Endodermal cell (in vitro differentiated cells): Measurements from ENCODE around the gene ALDH1L1. TPM values are rescaled to one million over a fixed set of nuclear protein-coding genes. Genes with fewer than 3 reads are reported as not detected.

Source experiments
- DNase-seq: peaks from one replicate; pipeline ENCODE4 v3.0.0-alpha.2; 2017
- H3K27ac ChIP-seq: 2 replicates; pipeline ENCODE4 v1.5.1; 2013; ENCODE audit warnings: mild to moderate bottlenecking, low read depth, low read length, moderate library complexity
- H3K27me3 ChIP-seq: 2 replicates; pipeline ENCODE4 v1.6.1; 2013; ENCODE audit warnings: mild to moderate bottlenecking, low read length, moderate library complexity; ENCODE audit not compliant: insufficient read depth, control insufficient read depth, poor library complexity, severe bottlenecking
- H3K36me3 ChIP-seq: 2 replicates; pipeline ENCODE4 v1.7.0; 2013; ENCODE audit warnings: mild to moderate bottlenecking, low read length, moderate library complexity; ENCODE audit not compliant: control insufficient read depth, insufficient read depth
- H3K4me1 ChIP-seq: one replicate; pipeline ENCODE4 v1.7.0; 2013; ENCODE audit warnings: low read length; ENCODE audit not compliant: control insufficient read depth, insufficient read depth
- H3K4me3 ChIP-seq: 2 replicates; pipeline ENCODE4 v1.5.1; 2013; ENCODE audit warnings: mild to moderate bottlenecking, low read length, moderate library complexity
- H3K9ac ChIP-seq: 2 replicates; pipeline ENCODE4 v1.6.1; 2013; ENCODE audit warnings: mild to moderate bottlenecking, low read length, moderate library complexity; ENCODE audit not compliant: poor library complexity, severe bottlenecking; ENCODE audit errors: extremely low read depth
- H3K9me3 ChIP-seq: 2 replicates; pipeline ENCODE4 v1.6.1; 2013; ENCODE audit warnings: mild to moderate bottlenecking, low read length, moderate library complexity; ENCODE audit not compliant: control insufficient read depth
- H3K27ac Mint-ChIP-seq: 2 replicates; pipeline ENCODE4 v1.8.0; 2020; ENCODE audit warnings: mixed read lengths
- H3K27me3 Mint-ChIP-seq: 2 replicates; pipeline ENCODE4 v1.8.0; 2021; ENCODE audit warnings: mild to moderate bottlenecking, mixed read lengths; ENCODE audit not compliant: insufficient read depth
- H3K36me3 Mint-ChIP-seq: 2 replicates; pipeline ENCODE4 v1.8.0; 2020; ENCODE audit warnings: low read depth, mixed read lengths
- H3K4me1 Mint-ChIP-seq: 2 replicates; pipeline ENCODE4 v1.8.0; 2020; ENCODE audit warnings: mixed read lengths
- H3K4me3 Mint-ChIP-seq: 2 replicates; pipeline ENCODE4 v1.8.0; 2020; ENCODE audit warnings: mild to moderate bottlenecking, moderate library complexity, mixed read lengths
- H3K9me3 Mint-ChIP-seq: 2 replicates; pipeline ENCODE4 v1.8.0; 2020; ENCODE audit warnings: mild to moderate bottlenecking, mixed read lengths
- CTCF ChIP-seq: fragments of 200-600 bp; sonication (generic); conservative IDR thresholded peaks from 2 replicates; pipeline ENCODE4 v1.5.0; 2021; ENCODE audit warnings: antibody characterized with exemption, mild to moderate bottlenecking
- WGBS, 2 experiments: methylation state at CpG; one replicate each; pipeline versions ENCODE4 v1.1.5 to v1.1.7; 2013; ENCODE audit warnings: missing lambda C conversion rate in 2 of 2, mixed read lengths in 1 of 2; ENCODE audit not compliant: insufficient coverage in 1 of 2, insufficient read length in 1 of 2; 5-methylcytosine and 5-hydroxymethylcytosine counted together
- long read RNA-seq, 4 experiments: library from polyadenylated mRNA in 2 of 4; library from RNA in 1 of 4; library from capped mRNA in 1 of 4; stranded (forward) in 3 of 4; unstranded in 1 of 4; transcript quantifications; one replicate each; pipeline ENCODE4 v2.0.0, GENCODE V29; 2020 to 2021; ENCODE audit warnings: inconsistent platforms in 1 of 4
- polyA plus RNA-seq, 2 experiments: library from polyadenylated mRNA; stranded (reverse); fragments of 50-300 nt; gene quantifications; one replicate each; pipeline ENCODE4 v1.2.3, GENCODE V29; 2013
- total RNA-seq, 2 donors: library from RNA; stranded (reverse); fragmentation: NEBNext Ultra II Directional in 1 of 2; extraction: Animal tissue kit (Norgen Biotek cat#: 25700) in 1 of 2; gene quantifications; 2 replicates in 1 of 2; 3 replicates in 1 of 2; pipeline ENCODE4 v1.2.1, GENCODE V29; 2021

Gene ALDH1L1
- total RNA-seq, result 1 to 10 TPM; 1.0 to 1.6 TPM
- polyA plus RNA-seq (2013, experiment 1 of 2), result 1.6 TPM
- 0.95 TPM for polyA plus RNA-seq (2013, experiment 2 of 2)
- long read RNA-seq, experiment 1, result 0 reads
- long read RNA-seq, experiment 2, result 0 reads
- long read RNA-seq, experiment 3, partial matches to known transcripts, result 0 of 3 reads
- long read RNA-seq, experiment 3, other reads (novel, unspliced or antisense), result 1 of 3 reads
- long read RNA-seq, experiment 4, partial matches to known transcripts, result 0 of 1 reads
- long read RNA-seq, experiment 4, other reads (novel, unspliced or antisense), result 1 of 1 reads

- TF ChIP-seq CTCF, result no peak
- H3K27me3 Mint-ChIP-seq, result peaks cover 60% of the 10 kb centered on the region
- no peaks in the 10 kb centered on the region for H3K9me3 Mint-ChIP-seq
Measured at GRCh38 chr3:126180477-126181397, at the start of gene ALDH1L1. ALDH1L1 (minus strand) TSS chr3:126180586; CDS start chr3:126160979, 19,607 bp downstream.

GRCh38 chr3:126226374-126226773 is 46.0 kb upstream of the ALDH1L1 start:
- Histone ChIP-seq H3K27me3 (no peaks in the 10 kb centered on the region), H3K9me3 (peaks cover 5% of the 10 kb centered on the region), H3K4me3 (no peak overlapping the region), H3K9ac (no peak overlapping the region), H3K36me3 (no peaks in the 10 kb centered on the region), H3K4me1 (no peaks in the 10 kb centered on the region), H3K27ac (no peak overlapping the region)
- Mint-ChIP-seq H3K27ac (no peak overlapping the region), H3K36me3 (no peaks in the 10 kb centered on the region), H3K4me1 (no peaks in the 10 kb centered on the region), H3K9me3 (peaks cover 14% of the 10 kb centered on the region), H3K27me3 (peaks cover 4% of the 10 kb centered on the region), H3K4me3 (no peak overlapping the region)
- 20% methylated on average over 1 of the region's 1 CpG; no CpG with 5 or more reads in 1 of the 2 experiments for WGBS, 2 experiments
- TF ChIP-seq CTCF, result no peak
- no peak for DNase-seq

More at GRCh38 chr3:126180477-126181397, at the start of gene ALDH1L1:
- Mint-ChIP-seq H3K27ac (peak within 1 kb of the TSS; percentile 78), H3K4me1 (peaks cover 11% of the 10 kb centered on the region), H3K36me3 (no peaks in the 10 kb centered on the region), H3K4me3 (peak within 1 kb of the TSS; percentile 66)
- H3K4me3 ChIP-seq, result peak within 1 kb of the TSS; percentile 79
- H3K4me1 ChIP-seq, result no peaks in the 10 kb centered on the region
- H3K9ac ChIP-seq, result no peak within 1 kb of the TSS
- H3K36me3 ChIP-seq, result no peaks in the 10 kb centered on the region
- WGBS, 2 experiments, result 10 to 17% methylated on average over 28 to 54 of the region's 54 CpGs
- no peak within 1 kb of the TSS for H3K27ac ChIP-seq
- no peaks in the 10 kb centered on the region for H3K9me3 ChIP-seq
- peaks cover 69% of the 10 kb centered on the region for H3K27me3 ChIP-seq
- peak; percentile 92 for DNase-seq

- H3K9ac ChIP-seq, result no peak overlapping the region
- H3K27ac ChIP-seq, result no peak overlapping the region
- H3K4me3 ChIP-seq, result no peak overlapping the region
- H3K27ac Mint-ChIP-seq, result no peak overlapping the region
- H3K9me3 ChIP-seq, result no peaks in the 10 kb centered on the region
- DNase-seq, result no peak
- peaks cover 44% of the 10 kb centered on the region for H3K27me3 ChIP-seq
- WGBS, 2 experiments, result 86% methylated on average over 1 of the region's 1 CpG; no CpG with 5 or more reads in 1 of the 2 experiments
- no peaks in the 10 kb centered on the region for H3K36me3 Mint-ChIP-seq
- H3K9me3 Mint-ChIP-seq, result peaks cover 2% of the 10 kb centered on the region
- H3K4me3 Mint-ChIP-seq, result no peak overlapping the region
- H3K27me3 Mint-ChIP-seq, result peaks cover 59% of the 10 kb centered on the region
- no peaks in the 10 kb centered on the region for H3K36me3 ChIP-seq
- TF ChIP-seq CTCF, result no peak
- H3K4me1 ChIP-seq, result no peaks in the 10 kb centered on the region
- peaks cover 3% of the 10 kb centered on the region for H3K4me1 Mint-ChIP-seq
Measured at GRCh38 chr3:126216416-126216815, 36.0 kb upstream of the ALDH1L1 start.
